Breast epithelium (tissue), 3 donors: ENCODE measurements around the gene MMS19.

Experiments
- POLR2A ChIP-seq: fragments of 450-650 bp; IDR thresholded peaks from one replicate; pipeline ENCODE4 v1.6.1; 2016; ENCODE audit warnings: antibody characterized with exemption, mild to moderate bottlenecking, moderate library complexity
- POLR2AphosphoS5 ChIP-seq, 3 donors: sonication (generic); formaldehyde crosslinking; IDR thresholded peaks; one replicate each; pipeline ENCODE4 v1.6.1; 2017; ENCODE audit warnings: antibody characterized with exemption in 3 of 3
- TF ChIP-seq, protein P1 (sequence below), 3 donors: fragments of 450-650 bp; IDR thresholded peaks; one replicate each; pipeline ENCODE4 v1.5.1; 2016 to 2017; ENCODE audit warnings: antibody characterized with exemption in 3 of 3, mild to moderate bottlenecking in 3 of 3, moderate library complexity in 3 of 3

- TF ChIP-seq POLR2AphosphoS5 (IDR thresholded peaks at IDR 0.05) (peak in 1 of 3 donors; percentile 43), POLR2A (no peak)
- TF ChIP-seq, protein P1, sequence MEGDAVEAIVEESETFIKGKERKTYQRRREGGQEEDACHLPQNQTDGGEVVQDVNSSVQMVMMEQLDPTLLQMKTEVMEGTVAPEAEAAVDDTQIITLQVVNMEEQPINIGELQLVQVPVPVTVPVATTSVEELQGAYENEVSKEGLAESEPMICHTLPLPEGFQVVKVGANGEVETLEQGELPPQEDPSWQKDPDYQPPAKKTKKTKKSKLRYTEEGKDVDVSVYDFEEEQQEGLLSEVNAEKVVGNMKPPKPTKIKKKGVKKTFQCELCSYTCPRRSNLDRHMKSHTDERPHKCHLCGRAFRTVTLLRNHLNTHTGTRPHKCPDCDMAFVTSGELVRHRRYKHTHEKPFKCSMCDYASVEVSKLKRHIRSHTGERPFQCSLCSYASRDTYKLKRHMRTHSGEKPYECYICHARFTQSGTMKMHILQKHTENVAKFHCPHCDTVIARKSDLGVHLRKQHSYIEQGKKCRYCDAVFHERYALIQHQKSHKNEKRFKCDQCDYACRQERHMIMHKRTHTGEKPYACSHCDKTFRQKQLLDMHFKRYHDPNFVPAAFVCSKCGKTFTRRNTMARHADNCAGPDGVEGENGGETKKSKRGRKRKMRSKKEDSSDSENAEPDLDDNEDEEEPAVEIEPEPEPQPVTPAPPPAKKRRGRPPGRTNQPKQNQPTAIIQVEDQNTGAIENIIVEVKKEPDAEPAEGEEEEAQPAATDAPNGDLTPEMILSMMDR (IDR thresholded peaks at IDR 0.05): no peak
Observed at GRCh38 chr10:97539523-97540200, 41.4 kb upstream of the MMS19 start.
